Ascending aorta (tissue), 1 donor: ENCODE measurements around the gene COX5A. TPM values are rescaled to one million over a fixed set of nuclear protein-coding genes. Genes with fewer than 3 reads are reported as not detected.

Experiments
- total RNA-seq: library from RNA; depleted of rRNA; stranded (reverse); fragments of >200 nt; gene quantifications from one replicate; pipeline ENCODE4 v1.1.0, GENCODE V29; 2016

Gene COX5A
- total RNA-seq, 1 donor from 2014 or later = 83.5 TPM

Other genes with a start within 250 kb of the COX5A start
- 8.8 TPM for gene EDC3, start 242.0 kb downstream of the COX5A start, total RNA-seq
- 10.3 TPM for gene CYP1A1, start 212.5 kb downstream of the COX5A start, total RNA-seq
- gene CYP1A2, start 189.2 kb downstream of the COX5A start, total RNA-seq = not detected
- 31.0 TPM for gene CSK, start 156.0 kb downstream of the COX5A start, total RNA-seq
- not detected for gene LMAN1L, start 125.2 kb downstream of the COX5A start, total RNA-seq
- not detected for gene CPLX3, start 111.4 kb downstream of the COX5A start, total RNA-seq
- 54.0 TPM for gene ULK3, start 94.9 kb downstream of the COX5A start, total RNA-seq
- 90.8 TPM for gene SCAMP2, start 64.7 kb downstream of the COX5A start, total RNA-seq
- 118 TPM for gene MPI, start 48.0 kb downstream of the COX5A start, total RNA-seq
- 17.5 TPM for gene FAM219B, start 31.2 kb downstream of the COX5A start, total RNA-seq
- 28.4 TPM for gene RPP25, start 18.7 kb upstream of the COX5A start, total RNA-seq
- gene SCAMP5, start 57.5 kb upstream of the COX5A start, total RNA-seq = 0.43 TPM
- 8.9 TPM for gene PPCDC, start 85.5 kb upstream of the COX5A start, total RNA-seq